A673 (cell line): ENCODE results near the gene SULT1A1.
"Not testable (repeated sequence)": the region's sequence is repeated elsewhere in the genome, so short reads cannot be mapped to it uniquely, and the experiment has no call there.

ENCODE experiments used
- EZH2 ChIP-seq: fragments of 200-600 bp; sonication (generic); IDR thresholded peaks from 2 replicates; pipeline ENCODE4 v1.6.1; 2017; ENCODE audit warnings: borderline replicate concordance, low read depth, mild to moderate bottlenecking, mixed read lengths, antibody characterized with exemption, low read length; ENCODE audit not compliant: poor library complexity, severe bottlenecking
- TF ChIP-seq, protein P1 (sequence below): fragments of 300-800, 200-600 bp; sonication (generic); conservative IDR thresholded peaks from 2 replicates; pipeline ENCODE4 v1.5.1; 2017; ENCODE audit warnings: low read depth, mild to moderate bottlenecking, antibody characterized with exemption, low read length, moderate library complexity, mixed read lengths

DNA sequence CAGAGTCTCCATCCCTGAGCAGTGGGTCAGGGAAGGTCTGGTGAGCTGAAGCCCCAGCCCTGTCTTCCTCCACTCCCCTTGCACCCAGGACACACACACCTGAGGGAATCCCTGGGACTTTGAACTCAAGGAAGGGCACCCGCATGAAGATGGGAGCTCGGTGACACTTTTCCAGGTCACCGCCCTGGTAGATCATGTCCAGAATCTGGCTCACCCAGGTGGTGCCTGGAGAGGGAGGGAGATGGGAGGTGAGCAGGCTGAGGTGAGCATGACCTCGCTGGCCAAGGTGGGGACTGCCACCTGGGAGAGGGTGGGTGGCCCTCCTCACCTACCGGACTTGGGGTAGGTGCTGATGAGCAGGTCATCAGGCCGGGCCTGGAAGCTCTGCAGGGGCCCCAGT, 14.4 kb downstream of the SULT1A1 start:
- TF ChIP-seq, protein P1, sequence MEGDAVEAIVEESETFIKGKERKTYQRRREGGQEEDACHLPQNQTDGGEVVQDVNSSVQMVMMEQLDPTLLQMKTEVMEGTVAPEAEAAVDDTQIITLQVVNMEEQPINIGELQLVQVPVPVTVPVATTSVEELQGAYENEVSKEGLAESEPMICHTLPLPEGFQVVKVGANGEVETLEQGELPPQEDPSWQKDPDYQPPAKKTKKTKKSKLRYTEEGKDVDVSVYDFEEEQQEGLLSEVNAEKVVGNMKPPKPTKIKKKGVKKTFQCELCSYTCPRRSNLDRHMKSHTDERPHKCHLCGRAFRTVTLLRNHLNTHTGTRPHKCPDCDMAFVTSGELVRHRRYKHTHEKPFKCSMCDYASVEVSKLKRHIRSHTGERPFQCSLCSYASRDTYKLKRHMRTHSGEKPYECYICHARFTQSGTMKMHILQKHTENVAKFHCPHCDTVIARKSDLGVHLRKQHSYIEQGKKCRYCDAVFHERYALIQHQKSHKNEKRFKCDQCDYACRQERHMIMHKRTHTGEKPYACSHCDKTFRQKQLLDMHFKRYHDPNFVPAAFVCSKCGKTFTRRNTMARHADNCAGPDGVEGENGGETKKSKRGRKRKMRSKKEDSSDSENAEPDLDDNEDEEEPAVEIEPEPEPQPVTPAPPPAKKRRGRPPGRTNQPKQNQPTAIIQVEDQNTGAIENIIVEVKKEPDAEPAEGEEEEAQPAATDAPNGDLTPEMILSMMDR: not testable (repeated sequence)
- TF ChIP-seq EZH2: not testable (repeated sequence)
